HepG2 (cell line): ENCODE results near the gene EIF3L. TPM values are rescaled to one million over a fixed set of nuclear protein-coding genes. Genes with fewer than 3 reads are reported as not detected.
A peak's percentile ranks its signal among the peaks of the same experiment; 100 is the strongest.

Source experiments
- AGO2 ChIP-seq: fragments of 200-400 bp; formaldehyde crosslinking; optimal IDR thresholded peaks from 2 replicates; pipeline ENCODE3; 2017; ENCODE audit warnings: mild to moderate bottlenecking, low read depth, low read length, moderate library complexity
- AKNA ChIP-seq: sonication (generic); formaldehyde crosslinking; IDR thresholded peaks from 2 replicates; pipeline ENCODE4 v1.4.0; 2020; ENCODE audit warnings: missing genetic modification reagents, borderline replicate concordance
- ATF4 ChIP-seq, 2 experiments: fragments of 450-650 bp in 1 of 2; sonication (generic) in 1 of 2; formaldehyde crosslinking; IDR thresholded peaks; 2 replicates each; pipeline versions ENCODE4 v1.5.0 to v1.8.0; 2020 to 2022; ENCODE audit warnings: mild to moderate bottlenecking in 1 of 2, missing genetic modification reagents in 1 of 2
- DMTF1 ChIP-seq: sonication (generic); formaldehyde crosslinking; IDR thresholded peaks from 2 replicates; pipeline ENCODE4 v1.4.0; 2020; ENCODE audit warnings: mild to moderate bottlenecking, missing genetic modification reagents
- GTF2F1 ChIP-seq: fragments of 150-350 bp; IDR thresholded peaks from 2 replicates; pipeline ENCODE4 v1.6.1; 2014; ENCODE audit warnings: low read length
- IRF9 ChIP-seq: sonication (generic); formaldehyde crosslinking; IDR thresholded peaks from 2 replicates; pipeline ENCODE4 v1.8.0; 2022; ENCODE audit warnings: missing genetic modification reagents, mild to moderate bottlenecking, borderline replicate concordance
- JUN ChIP-seq: sonication (generic); formaldehyde crosslinking; IDR thresholded peaks from 2 replicates; pipeline ENCODE4 v1.4.0; 2020; ENCODE audit warnings: mild to moderate bottlenecking, missing genetic modification reagents
- MAFK ChIP-seq, 2 experiments: IDR thresholded peaks in 1 of 2; conservative IDR thresholded peaks in 1 of 2; 2 replicates each; pipeline ENCODE4 v1.6.1; 2011; ENCODE audit warnings: improper control_type of control experiment in 2 of 2, low read length in 2 of 2
- MTA3 ChIP-seq: sonication (generic); formaldehyde crosslinking; IDR thresholded peaks from 2 replicates; pipeline ENCODE4 v1.4.0; 2020; ENCODE audit warnings: missing genetic modification reagents
- NFKB2 ChIP-seq: sonication (generic); formaldehyde crosslinking; IDR thresholded peaks from 2 replicates; pipeline ENCODE4 v1.4.0; 2020; ENCODE audit warnings: missing genetic modification reagents, borderline replicate concordance
- PITX1 ChIP-seq: sonication (generic); formaldehyde crosslinking; IDR thresholded peaks from 2 replicates; pipeline ENCODE4 v1.5.1; 2020; ENCODE audit warnings: mild to moderate bottlenecking, missing genetic modification reagents
- SP1 ChIP-seq, 2 experiments: fragments of 450-650 bp in 1 of 2; sonication (generic) in 1 of 2; formaldehyde crosslinking in 1 of 2; IDR thresholded peaks; 2 replicates each; pipeline versions ENCODE4 v1.4.0 to v1.6.1; 2016 to 2020; ENCODE audit warnings: missing genetic modification reagents in 1 of 2
- SP5 ChIP-seq: IDR thresholded peaks from 2 replicates; pipeline ENCODE4 v1.6.1; 2016; ENCODE audit warnings: low read depth, borderline replicate concordance
- TAF15 ChIP-seq: fragments of 200-400 bp; formaldehyde crosslinking; IDR thresholded peaks from one replicate; pipeline ENCODE4 v1.6.1; 2018; ENCODE audit warnings: mild to moderate bottlenecking, low read depth, low read length; ENCODE audit not compliant: poor library complexity, severe bottlenecking
- ZNF274 ChIP-seq: sonication (generic); formaldehyde crosslinking; IDR thresholded peaks from 2 replicates; pipeline ENCODE4 v1.5.1; 2020; ENCODE audit warnings: mild to moderate bottlenecking, missing genetic modification reagents
- ZNF337 ChIP-seq: sonication (generic); formaldehyde crosslinking; IDR thresholded peaks from 2 replicates; pipeline ENCODE4 v1.5.1; 2020; ENCODE audit warnings: missing genetic modification reagents, low read depth, mild to moderate bottlenecking, borderline replicate concordance
- ZNF451 ChIP-seq: sonication (generic); formaldehyde crosslinking; IDR thresholded peaks from 2 replicates; pipeline ENCODE4 v1.5.0; 2020; ENCODE audit warnings: mild to moderate bottlenecking, missing genetic modification reagents
- ZNF713 ChIP-seq: sonication (generic); formaldehyde crosslinking; IDR thresholded peaks from 2 replicates; pipeline ENCODE4 v1.4.0; 2020; ENCODE audit warnings: mild to moderate bottlenecking, missing genetic modification reagents
- ZNF776 ChIP-seq: sonication (generic); formaldehyde crosslinking; IDR thresholded peaks from 2 replicates; pipeline ENCODE4 v1.4.0; 2020; ENCODE audit warnings: mild to moderate bottlenecking, missing genetic modification reagents
- polyA plus RNA-seq, 8 experiments: library from polyadenylated mRNA; depleted of rRNA in 3 of 8; stranded (reverse) in 7 of 8; unstranded in 1 of 8; fragments of >200 nt; fragmentation: Illumina TruSeq in 4 of 8; extraction: Trizol in 4 of 8; gene quantifications; 2 replicates each; pipeline versions ENCODE4 v1.2.1 to v1.2.3, GENCODE V29; 2011 to 2016; ENCODE audit warnings: low read depth in 4 of 8, missing spikeins in 1 of 8, mixed read lengths in 1 of 8; ENCODE audit not compliant: insufficient read depth in 1 of 8
- total RNA-seq, 5 experiments: library from RNA; depleted of rRNA; stranded (reverse); fragments of >200 nt; fragmentation: Illumina TruSeq; extraction: Trizol; gene quantifications; 2 replicates each; pipeline ENCODE4 v1.2.3, GENCODE V29; 2016; ENCODE audit warnings: low read depth in 1 of 5

Gene EIF3L
- total and polyA plus RNA-seq, 2 of the 13 experiments (the other 11 are each of a cell fraction or from before 2014, with no cell fraction given), result 514 to 793 TPM

- TF ChIP-seq DMTF1 (CRISPR knock-in tag) (no peak), GTF2F1 (no peak), PITX1 (CRISPR knock-in tag) (peak; percentile 14; the same call in 1 of the 2 replicates), AKNA (no peak), ZNF776 (CRISPR knock-in tag) (no peak; the same call in 1 of the 2 replicates), ATF4 (CRISPR knock-in tag; IDR thresholded peaks at IDR 0.05) (peak in 1 of 2 experiments; percentile 60; a peak in 2 of 4 replicates), SP5 (peak; percentile 82), IRF9 (CRISPR knock-in tag) (peak; percentile 77; the same call in 1 of the 2 replicates), NFKB2 (CRISPR knock-in tag) (peak; percentile 48; the same call in 1 of the 2 replicates), ZNF337 (CRISPR knock-in tag) (no peak), MAFK (conservative IDR thresholded peaks at IDR 0.05 in 1 of 2, IDR thresholded peaks at IDR 0.05 in 1 of 2; ENCODE audit: low read length in 2 of 2) (no peak), JUN (CRISPR knock-in tag) (no peak; the same call in 1 of the 2 replicates), TAF15 (peak; percentile 83), ZNF451 (CRISPR knock-in tag) (peak; percentile 73; the same call in 1 of the 2 replicates), AGO2 (peak; percentile 100), SP1 (IDR thresholded peaks at IDR 0.05) (no peak), SP1 (CRISPR knock-in tag; IDR thresholded peaks at IDR 0.05) (peak; percentile 59; the same call in 1 of the 2 replicates), ZNF713 (no peak), ZNF274 (CRISPR knock-in tag) (no peak), MTA3 (CRISPR knock-in tag) (no peak)
These were observed 41.6 kb upstream of the EIF3L start, which contains the start of gene GCAT (continued) for GRCh38 chr22:37807410-37808293.
